Activated CD4-positive, CD25-positive, alpha-beta regulatory T cell treated with anti-CD3 and anti-CD28 coated beads, Interleukin-2, amount 50 U/mL, for 24 hours (primary cell): ENCODE data around the gene CHMP2B.
A peak's percentile ranks its signal among the peaks of the same experiment; 100 is the strongest.
"Not testable (repeated sequence)": the region's sequence is repeated elsewhere in the genome, so short reads cannot be mapped to it uniquely, and the experiment has no call there.

Experiments used
- ATAC-seq, 2 donors: fragments of 150-1000 bp; cut with Tn5 transposase; one replicate each; pipeline ENCODE4 v1.10.0; 2021; ENCODE audit warnings: mild to moderate bottlenecking in 1 of 2, moderate library complexity in 1 of 2

Gene CHMP2B

DNA sequence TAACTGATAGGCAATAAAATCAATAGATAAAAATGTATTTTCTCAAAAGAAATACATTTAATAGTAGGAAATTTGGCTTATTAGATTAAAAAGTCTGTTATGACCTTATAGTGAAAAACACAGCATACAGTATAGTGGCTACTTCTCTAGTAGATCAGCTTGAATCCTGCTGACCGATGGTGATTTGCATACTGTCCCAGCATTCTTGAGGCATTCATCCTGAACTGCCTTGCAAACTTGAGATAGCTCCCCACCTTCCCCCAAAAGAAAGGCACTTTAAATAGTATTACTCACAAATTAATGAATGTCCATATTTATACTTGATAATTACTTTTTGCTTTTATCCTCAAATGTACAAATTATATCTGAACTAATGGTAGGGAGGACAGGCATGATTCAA lies 6.7 kb downstream of the CHMP2B start:
- ATAC-seq: no peak

DNA sequence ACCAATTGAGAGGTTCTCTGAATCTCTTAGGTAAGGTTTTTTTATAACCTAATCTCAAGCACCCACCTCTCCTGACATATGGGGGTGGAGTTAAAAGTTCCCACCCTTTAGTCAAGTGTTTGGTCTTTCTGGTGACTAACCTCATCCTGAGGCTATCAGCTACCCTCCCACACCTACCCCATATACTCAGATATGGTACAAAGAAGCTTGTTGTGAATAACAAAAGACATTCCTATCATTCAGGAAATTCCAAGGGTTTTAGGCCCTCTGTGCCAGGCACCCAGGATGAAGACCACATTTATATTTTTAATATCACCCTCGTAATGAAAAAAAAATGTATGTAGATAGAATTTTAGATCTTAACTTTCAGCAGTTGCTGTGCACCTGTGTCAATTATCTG lies 9.0 kb downstream of the CHMP2B start:
- ATAC-seq: no peak

DNA sequence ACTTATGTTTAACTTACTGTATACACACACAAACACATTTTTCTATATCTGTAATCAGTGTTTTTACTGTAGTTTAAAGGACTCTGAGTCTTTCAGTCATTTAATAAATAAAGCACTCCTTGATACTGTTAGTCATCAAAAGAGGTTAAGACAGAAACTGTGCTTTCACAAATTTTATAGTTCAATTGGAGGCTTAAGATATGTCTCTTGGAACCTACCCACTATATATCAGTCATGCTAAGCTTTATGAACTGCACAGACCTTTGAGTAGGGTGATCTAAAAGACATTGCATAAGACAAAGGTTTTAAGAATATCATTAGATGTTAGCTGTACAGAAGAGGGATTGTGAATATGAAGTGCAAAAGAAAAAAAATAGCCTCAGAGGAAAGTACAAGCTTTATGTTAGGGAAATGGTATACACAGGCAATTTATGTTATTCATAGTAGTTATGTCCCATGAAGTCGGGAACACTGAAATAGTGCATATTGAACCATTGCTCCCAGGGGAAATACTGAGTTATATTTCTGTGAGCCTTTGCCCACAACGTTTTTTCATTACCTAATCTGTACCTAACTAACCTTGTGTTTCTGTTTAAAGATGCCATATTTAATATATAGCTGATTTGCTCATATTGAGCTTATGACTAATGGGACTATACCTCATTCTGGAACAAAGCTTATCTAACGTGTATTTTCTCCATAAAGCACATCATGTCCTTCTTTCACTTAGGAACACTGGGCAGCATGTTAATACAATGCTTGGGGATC lies 19.7 kb downstream of the CHMP2B start:
- peak; percentile 64 to 68 for ATAC-seq

DNA sequence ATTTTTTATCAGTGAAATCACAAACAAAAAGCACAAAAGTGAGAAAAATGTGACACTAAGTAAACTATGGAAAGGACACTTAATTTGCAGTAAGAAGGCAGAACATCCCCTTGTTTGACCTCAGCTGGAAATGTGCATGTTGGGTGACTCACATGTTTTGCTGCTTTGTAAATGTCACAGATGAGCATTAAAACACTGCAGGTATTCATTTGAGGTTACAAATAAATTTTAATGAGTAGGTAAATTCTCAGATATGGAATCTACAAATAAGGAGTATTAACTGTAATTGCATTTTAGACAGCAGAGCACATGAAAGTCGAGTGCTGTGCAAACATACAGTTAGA lies 20.3 kb downstream of the CHMP2B start:
- peak in 1 of 2 donors; percentile 41 for ATAC-seq

DNA sequence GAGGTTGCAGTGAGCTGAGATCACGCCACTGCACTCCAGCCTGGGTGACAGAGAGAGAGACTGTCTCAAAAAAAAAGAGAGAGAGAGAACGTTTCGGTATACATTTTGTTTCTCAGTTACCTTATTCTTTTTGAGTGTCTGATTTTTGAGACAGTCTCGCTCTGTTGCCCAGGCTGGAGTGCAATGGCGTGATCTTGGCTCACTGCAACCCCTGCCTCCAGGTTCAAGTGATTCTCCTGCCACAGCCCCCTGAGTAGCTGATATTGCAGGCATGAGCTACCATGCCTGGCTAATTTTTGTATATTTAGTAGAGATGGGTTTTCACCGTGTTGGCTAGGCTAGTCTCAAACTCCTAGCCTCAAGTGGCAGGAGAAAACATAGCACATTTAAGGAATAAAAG lies 21.1 kb downstream of the CHMP2B start:
- not testable (repeated sequence) for ATAC-seq

DNA sequence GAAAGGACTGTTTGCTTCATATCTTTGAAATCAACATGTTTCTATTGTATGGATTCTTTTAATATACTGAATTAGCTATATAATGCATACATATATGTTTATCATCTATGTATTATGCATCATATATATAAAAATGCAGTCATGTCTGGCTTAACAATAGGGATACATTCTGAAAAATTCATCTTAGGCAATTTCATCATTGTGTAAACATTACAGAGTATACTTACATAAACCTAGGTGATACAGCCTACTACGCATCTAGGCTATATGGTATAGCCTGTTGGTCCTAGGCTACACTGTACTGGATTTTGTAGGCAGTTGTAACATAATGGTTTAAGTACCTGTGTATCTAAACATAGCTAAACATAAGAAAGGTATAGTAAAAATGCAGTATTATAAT lies 21.7 kb downstream of the CHMP2B start:
- ATAC-seq: no peak

DNA sequence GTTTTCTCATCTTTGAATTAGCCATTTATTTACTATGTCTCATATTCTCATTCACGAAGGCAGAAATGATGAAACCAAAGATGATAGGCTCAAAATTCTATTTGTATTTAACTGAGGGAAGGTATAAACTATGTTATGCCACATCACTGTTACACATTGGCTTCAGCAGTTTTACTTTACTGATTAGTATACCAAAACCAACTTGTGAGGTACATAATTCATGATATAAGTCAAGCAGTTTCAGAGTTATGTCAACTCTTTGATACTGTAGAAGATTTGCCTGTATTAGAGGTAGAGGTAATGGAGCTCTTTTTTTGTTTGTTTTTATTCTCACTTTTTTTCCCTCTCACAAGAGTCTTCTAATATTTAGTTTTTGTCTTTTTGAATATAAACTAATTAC lies 22.9 kb downstream of the CHMP2B start:
- no peak for ATAC-seq

DNA sequence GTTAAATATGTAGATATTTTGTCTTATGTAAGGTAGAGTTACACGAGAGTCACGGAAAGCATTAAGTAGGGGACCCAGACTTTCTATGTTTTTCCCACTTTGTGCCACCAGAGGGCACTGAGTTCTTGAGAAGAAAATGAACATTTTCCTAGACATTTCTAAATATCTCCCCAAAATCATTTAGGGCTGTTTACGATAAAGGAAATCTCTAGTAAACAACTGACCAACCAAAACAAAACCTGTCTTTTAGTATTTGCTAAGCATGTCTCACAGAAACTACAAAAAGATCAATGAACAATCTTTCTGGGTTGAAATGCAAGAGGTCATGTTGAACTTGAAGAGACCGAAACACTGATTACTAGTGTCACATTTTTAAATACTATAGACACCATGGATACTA lies 33.2 kb downstream of the CHMP2B start:
- no peak for ATAC-seq

DNA sequence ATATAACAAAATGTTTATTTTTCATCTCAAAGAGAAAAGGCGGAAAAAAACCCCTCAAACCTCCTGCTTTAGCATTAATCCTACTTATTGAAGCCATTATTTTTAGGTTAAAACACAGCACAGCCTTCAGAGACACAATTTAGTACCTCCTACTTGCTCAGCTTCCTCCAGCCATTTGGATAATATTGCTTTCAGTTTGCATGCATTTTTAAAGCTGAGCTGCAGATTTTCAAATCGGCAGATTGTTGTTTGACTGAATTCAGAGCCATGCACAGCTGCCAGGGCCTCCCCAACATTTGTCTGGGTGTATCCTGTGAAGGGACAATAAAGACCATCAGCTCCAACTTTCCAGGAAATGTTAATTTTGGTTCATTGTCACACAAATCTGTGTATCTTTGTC lies 34.8 kb downstream of the CHMP2B start:
- ATAC-seq: no peak

DNA sequence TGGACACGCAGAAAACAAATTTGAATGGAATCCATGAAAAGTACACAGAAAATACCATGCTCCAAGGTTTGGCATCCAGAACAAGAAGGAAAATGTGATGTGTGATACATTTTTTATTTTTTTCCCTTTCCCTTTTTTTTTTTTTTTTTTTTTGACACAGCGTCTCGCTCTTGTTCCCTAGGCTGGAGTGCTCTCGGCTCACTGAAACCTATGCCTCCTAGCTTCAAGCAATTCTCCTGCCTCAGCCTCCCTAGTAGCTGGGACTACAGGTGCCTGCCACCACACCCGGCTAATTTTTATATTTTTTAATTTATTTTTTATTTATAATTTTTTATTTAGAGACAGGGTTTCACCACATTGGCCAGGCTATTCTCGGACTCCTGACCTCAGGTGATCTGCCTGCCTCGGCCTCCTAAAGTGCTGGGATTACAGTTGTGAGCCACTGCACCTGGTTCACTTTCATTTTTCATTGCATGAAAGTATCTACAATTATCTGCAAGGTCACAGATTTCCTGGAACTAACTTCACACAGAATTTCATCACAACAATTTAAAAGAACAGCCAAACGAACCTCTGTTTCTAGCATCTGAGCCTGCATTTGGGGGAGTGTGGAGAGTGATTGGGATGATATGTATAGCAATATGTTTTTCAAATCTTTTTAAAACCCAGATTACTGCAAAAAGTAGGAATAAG lies 41.0 kb downstream of the CHMP2B start:
- ATAC-seq: no peak

DNA sequence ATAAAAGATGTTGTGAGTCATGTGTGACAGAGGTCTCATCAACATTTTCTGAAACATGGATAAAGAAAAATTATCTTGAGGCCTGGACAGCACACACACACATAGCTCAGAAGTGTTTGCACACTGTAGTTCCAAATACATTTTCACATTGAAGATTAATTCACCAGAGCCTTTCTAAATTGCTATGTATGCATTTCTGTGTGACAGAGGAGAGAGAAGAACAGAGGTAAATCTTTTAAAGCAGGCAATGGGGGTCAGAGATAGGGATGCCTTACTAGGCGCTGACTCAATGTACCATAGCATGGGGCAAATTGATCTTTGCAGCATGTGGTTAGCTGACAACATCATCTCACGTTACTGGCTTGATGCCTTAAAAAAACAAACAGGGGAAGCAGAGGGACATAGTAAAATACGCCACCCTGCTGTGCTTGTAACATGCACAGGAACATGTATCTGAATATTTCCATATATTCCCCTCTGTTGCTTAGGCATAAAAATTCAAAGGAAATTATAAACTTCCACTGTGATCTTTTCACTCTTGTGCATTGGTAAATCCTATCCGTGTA lies 41.6 kb downstream of the CHMP2B start:
- no peak for ATAC-seq

DNA sequence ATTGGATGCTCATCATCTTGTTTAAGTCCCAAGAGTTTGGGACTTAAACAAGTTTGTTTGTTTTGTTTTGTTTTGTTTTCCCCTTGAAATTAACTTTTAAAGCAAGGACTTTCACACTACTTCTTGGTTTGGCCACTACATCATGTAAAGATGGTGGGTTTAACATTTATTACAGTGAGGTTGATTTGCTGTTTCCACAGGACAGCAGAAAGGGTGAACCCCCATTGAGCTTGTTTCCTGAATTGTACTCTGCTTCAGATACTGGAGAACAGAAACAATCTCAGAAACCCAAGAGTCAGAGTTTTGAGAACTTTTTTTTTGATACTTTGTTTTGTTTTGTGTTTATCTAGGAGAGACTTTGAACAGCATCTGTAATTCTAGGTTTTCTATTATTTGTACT lies 42.6 kb downstream of the CHMP2B start:
- ATAC-seq: no peak

DNA sequence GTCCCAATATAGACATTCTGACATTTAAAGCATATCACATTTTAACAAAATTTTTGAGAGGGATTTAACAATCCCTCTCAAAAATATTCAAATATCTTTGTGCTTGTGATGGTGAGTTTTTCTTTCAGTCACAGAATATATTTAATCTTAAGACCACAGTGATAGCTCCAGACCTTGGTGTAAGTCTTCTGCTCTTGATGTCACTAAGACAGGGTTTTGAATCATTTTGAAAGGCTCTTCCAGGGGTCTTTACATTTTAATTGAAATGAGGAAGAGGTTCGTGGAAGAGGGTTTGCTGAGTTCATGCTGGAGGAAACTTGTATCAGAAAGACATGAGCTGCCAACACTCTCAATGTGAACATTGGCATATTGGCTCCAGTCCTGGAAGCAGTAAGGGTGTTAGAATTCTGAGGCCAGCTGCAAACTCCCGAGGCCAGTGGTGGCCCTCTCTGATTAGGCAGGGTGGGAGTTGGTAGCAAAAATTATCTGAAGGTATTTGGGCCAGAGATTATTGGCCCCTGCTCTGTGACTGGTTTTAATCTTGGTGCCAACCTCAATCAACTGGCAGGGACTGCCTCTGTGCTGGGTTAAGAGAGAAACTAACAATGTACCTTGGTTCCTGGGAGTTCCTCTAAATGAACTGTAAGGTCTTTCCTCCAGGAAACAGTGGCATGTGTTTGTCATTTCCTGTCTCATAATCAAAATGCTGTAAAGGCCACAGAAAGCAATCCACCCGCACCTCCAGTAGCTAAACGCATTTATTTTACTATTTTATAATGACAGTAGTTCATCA lies 44.0 kb downstream of the CHMP2B start:
- ATAC-seq: peak; percentile 27 to 29

DNA sequence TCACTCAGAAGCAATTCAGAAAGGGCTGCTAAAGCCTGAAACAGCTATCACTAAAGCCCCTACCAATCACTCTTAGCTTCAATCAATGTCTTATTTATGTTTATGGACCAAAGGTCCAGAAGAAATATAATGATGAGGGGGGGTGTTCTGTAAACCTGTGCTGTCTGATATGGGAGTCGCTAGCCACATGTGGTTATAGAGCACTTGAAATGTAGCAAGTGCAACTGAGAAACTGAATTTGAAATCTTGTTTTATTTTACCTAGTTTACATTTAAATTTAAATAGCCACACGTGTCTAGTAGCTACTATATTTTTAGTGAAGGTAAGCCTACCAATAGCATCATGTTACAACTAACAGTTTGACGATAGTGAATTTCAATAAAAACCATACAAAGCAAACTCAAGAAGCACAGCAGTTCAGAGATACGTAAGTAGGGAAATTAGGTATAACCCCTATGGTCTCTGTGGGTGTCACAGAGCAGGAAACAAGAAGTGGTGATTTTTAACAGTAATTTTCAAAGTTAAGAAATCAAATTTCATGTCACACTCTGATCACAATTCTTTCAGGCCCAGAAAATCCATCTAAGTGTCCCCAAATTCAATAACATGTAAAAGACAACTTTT lies 45.7 kb downstream of the CHMP2B start:
- ATAC-seq: peak; percentile 65 to 82

DNA sequence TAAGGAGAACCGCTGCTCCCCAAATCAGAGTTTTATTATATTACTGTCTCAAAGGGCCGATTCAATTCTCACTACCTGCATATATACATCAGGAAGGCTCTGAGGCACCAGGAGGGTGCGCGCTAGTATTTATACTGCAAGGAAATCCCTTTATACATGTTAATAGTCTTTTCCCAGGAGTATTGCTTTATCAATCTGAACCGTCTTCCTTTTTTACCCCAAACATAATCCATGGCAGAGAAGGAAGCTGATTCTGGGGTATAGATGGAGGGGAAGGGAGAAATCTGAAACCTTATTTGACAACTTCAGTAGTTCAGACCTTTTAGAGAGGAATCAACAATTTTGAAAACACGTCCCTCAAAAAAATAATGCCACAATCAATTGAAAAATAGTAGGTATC lies 49.4 kb downstream of the CHMP2B start, which contains the start of gene POU1F1:
TSS of gene POU1F1 (minus strand) at position 101 of the 400 bp plus-strand sequence. CDS start 122 bp downstream, outside the sequence.
- ATAC-seq: no peak

DNA sequence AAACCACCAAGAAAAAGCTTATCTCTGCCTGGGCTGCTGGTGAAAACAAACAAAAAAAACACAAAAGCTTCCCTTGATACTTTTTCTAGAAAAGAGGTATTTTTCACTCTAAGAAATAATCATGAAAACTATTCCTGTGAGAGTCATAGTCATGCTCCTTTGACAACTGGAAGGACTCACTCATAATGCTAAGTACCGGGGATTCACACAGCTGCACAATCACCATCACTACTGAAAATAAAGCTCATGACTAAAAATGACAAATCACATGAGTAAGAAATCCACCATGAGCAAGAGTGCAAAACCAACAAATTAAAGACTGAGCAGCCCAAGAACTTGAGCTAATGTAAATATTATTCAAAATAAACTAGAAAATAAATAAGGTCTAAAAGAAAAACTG lies 59.9 kb downstream of the CHMP2B start:
- ATAC-seq: peak; percentile 70 to 71

DNA sequence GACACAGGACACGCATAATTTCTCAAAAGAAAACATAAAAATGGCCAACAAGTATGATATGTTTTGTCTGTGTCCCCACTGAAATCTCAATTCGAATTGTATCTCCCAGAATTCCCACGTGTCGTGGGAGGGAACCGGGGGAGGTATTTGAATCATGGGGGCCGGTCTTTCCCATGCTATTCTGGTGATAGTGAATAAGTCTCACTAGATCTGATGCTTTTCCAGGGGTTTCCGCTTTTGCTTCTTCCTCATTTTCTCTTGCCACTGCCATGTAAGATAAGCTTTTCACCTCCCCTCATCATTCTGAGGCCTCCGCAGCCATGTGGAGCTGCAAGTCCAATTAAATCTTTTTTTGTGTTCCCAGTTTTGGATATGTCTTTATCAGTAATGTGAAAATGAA lies 61.3 kb downstream of the CHMP2B start:
- no peak for ATAC-seq

DNA sequence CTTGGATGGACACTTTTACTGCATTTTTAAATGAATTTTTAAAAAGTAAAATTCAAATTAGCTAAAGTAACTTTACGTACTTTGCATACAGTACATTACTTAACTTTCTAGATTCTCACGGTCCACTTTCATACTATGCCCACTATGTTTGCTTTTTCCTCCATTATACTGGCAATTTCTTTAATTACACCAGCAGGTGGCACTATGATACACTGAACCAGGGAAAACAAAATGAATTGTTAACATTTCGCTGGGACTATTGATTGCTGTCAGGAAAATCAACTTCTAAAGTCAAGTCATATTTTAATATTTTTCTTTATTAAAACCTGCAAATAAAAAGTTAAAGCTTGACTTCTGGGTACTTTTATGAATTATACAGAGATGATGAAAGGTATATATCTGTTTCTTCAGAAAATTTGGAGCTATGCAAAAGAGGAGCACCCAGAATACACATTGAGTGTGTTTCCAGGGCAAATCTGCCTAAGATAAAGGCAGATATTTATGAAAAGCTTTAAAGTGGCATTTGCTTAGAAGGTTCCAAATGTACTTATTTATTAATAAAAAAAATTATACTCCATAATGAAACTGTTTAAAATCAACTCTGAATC lies 71.1 kb downstream of the CHMP2B start:
- ATAC-seq: peak; percentile 46 to 58

DNA sequence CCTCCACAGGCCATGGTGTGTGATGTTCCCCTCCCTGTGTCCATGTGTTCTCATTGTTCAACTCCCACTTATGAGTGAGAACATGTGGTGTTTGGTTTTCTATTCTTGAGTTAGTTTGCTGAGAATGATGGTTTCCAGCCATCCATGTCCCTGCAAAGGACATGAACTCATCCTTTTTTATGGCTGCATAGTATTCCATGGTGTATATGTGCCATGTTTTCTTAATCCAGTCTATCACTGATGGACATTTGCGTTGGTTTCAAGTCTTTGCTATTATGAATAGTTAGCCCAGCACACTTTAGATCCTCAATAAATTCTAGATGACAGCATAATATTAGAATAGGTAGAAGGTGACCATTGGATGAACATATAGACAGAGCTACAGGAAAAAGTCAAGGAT lies 77.9 kb downstream of the CHMP2B start:
- not testable (repeated sequence) for ATAC-seq
